ENCODE data around the gene LCN12.

DNA sequence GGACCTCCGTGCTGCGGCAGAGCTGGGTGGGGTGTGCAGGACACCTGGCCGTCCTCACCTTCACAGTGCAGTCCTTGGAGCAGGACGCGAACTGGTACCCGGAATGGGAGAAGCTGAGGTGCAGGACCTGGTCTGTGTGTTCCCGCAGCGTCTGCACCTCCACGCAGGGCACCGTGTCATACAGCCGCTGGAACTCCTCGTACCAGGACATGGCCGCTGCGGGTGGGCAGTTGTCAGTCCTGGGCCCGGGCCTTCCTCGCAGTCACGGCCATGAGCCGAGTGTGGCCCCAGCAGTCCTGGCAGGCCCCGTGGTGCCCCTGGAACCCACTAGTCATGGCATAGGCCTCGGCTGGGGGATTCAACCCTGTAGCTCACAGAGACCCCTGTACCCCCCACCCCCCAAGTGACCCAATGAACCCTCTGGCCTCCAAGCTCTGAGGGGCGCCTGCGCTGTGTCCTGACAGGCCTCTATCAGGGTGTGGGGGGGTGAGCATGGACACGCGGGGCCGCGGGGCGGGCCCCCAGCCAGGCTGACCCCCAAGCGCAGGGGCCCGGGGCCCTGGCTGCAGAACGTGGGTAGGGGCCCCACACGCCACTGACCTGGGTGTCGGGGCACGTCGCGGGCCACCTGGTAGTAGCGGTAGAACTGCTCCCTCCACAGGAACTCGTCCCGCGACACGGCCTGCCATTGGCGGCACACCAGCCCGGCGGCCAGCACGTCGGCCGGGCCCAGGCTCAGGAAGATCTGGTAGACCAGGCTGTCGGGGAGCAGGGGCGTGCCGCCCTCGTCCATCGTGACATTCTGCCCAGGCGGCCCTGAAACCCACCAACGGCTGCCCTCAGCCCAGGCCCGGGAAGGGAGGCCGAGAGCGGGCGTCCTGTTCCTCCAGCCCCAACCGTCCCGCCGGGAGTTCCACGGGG is 8.5 kb upstream of the LCN12 start:
- TF ChIP-seq POLR2A (IDR thresholded peaks at IDR 0.05; ENCODE audit: low read depth, low read length) (no peak), SPI1 (IDR thresholded peaks at IDR 0.05; ENCODE audit: low read depth, low read length) (no peak), POLR2AphosphoS5 (IDR thresholded peaks at IDR 0.05; ENCODE audit: low read depth, low read length) (no peak)

Data from GM12891 (cell line).